ENCODE results near the gene PPP5C.

DNA sequence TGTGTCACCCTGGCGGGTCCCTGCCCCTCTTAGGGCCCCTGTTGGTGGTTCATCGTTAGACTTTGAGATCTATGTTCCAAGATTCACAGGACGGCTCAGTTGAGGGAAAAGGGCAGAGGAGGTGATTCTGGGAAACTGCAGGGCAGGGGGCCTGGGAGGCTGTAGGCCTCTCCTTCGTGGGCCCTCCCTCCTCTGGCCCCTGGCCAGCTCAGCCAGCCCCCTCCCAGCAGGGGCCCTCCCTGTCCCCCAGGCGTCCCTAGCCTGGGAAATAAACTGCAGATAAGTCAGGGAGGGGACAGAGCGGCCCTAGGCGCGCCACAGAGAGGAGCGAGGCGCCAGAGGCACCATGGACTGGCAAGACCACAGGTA is 43.6 kb upstream of the PPP5C start:
- TF ChIP-seq, protein P1, sequence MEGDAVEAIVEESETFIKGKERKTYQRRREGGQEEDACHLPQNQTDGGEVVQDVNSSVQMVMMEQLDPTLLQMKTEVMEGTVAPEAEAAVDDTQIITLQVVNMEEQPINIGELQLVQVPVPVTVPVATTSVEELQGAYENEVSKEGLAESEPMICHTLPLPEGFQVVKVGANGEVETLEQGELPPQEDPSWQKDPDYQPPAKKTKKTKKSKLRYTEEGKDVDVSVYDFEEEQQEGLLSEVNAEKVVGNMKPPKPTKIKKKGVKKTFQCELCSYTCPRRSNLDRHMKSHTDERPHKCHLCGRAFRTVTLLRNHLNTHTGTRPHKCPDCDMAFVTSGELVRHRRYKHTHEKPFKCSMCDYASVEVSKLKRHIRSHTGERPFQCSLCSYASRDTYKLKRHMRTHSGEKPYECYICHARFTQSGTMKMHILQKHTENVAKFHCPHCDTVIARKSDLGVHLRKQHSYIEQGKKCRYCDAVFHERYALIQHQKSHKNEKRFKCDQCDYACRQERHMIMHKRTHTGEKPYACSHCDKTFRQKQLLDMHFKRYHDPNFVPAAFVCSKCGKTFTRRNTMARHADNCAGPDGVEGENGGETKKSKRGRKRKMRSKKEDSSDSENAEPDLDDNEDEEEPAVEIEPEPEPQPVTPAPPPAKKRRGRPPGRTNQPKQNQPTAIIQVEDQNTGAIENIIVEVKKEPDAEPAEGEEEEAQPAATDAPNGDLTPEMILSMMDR (IDR thresholded peaks at IDR 0.05; ENCODE audit: low read depth, low read length) = no peak
- TF ChIP-seq POLR2A (IDR thresholded peaks at IDR 0.05; ENCODE audit: extremely low read depth, insufficient read length) = no peak
- no peak for TF ChIP-seq MAX (IDR thresholded peaks at IDR 0.05; ENCODE audit: low read depth, low read length)
- TF ChIP-seq MYC (IDR thresholded peaks at IDR 0.05; ENCODE audit: low read depth, low read length) = no peak
